ENCODE results near the gene FAM89A. TPM values are rescaled to one million over a fixed set of nuclear protein-coding genes. Genes with fewer than 3 reads are reported as not detected.
"Not testable (repeated sequence)": the region's sequence is repeated elsewhere in the genome, so short reads cannot be mapped to it uniquely, and the experiment has no call there.

FAM89A gene
- total RNA-seq, 8 experiments from 2014 or later = 1.9 to 61.1 (median 5.3) TPM

- 66 to 100% (median 89%) methylated on average over 2 to 13 of the region's 13 CpGs; no CpG with 5 or more reads in 1 of the 10 experiments for whole genome bisulfite sequencing, 10 experiments
- no peak overlapping the region for H3K27ac ChIP-seq
- no peak for ATAC-seq (replicated peaks in 6 of 8)
- no peak overlapping the region for H3K4me3 ChIP-seq
- in situ Hi-C loops (cut with MboI; ENCODE audit: low pct_unique_long_range_greater_than_20kb in 2 of 9, low sequenced_read_pairs in 9 of 9, unreplicated experiment in 9 of 9) = no loop called here
- peaks cover 0 to 9% of the 10 kb centered on the region in 2 donors for H3K4me1 ChIP-seq (replicated peaks in 1 of 2)
These were observed 2.2 kb downstream of the FAM89A start for GRCh38 chr1:231037585-231038517.

- ATAC-seq (replicated peaks in 6 of 8) = no peak
- H3K4me1 ChIP-seq (replicated peaks in 1 of 2) = peaks cover 0 to 9% of the 10 kb centered on the region in 2 donors
- in situ Hi-C loops (cut with MboI; ENCODE audit: low pct_unique_long_range_greater_than_20kb in 2 of 9, low sequenced_read_pairs in 9 of 9, unreplicated experiment in 9 of 9) = no loop called here
- no peak overlapping the region for H3K4me3 ChIP-seq
- H3K27ac ChIP-seq = no peak overlapping the region
- 52 to 97% (median 76%) methylated on average over 1 to 5 of the region's 5 CpGs; no CpG with 5 or more reads in 2 of the 10 experiments for WGBS, 10 experiments
These were observed 3.6 kb downstream of the FAM89A start for GRCh38 chr1:231036416-231036815.

GRCh38 chr1:231035799-231036198, 4.3 kb downstream of the FAM89A start:
- H3K4me1 ChIP-seq (replicated peaks in 1 of 2) = peaks cover 0 to 6% of the 10 kb centered on the region in 2 donors
- no peak overlapping the region for H3K4me3 ChIP-seq
- WGBS, 10 experiments = 60 to 100% (median 94%) methylated on average over 1 of the region's 1 CpG; no CpG with 5 or more reads in 4 of the 10 experiments
- no peak overlapping the region for H3K27ac ChIP-seq
- no peak for ATAC-seq (replicated peaks in 6 of 8)
- in situ Hi-C loops (cut with MboI; ENCODE audit: low pct_unique_long_range_greater_than_20kb in 2 of 9, low sequenced_read_pairs in 9 of 9, unreplicated experiment in 9 of 9) = no loop called here

GRCh38 chr1:231032963-231033362, 7.1 kb downstream of the FAM89A start:
- WGBS, 10 experiments = 30 to 70% (median 51%) methylated on average over 2 to 6 of the region's 7 CpGs; no CpG with 5 or more reads in 3 of the 10 experiments

GRCh38 chr1:231029841-231030240, 10.2 kb downstream of the FAM89A start:
- 70 to 98% (median 86%) methylated on average over 1 to 6 of the region's 6 CpGs; no CpG with 5 or more reads in 1 of the 10 experiments for WGBS, 10 experiments
- Histone ChIP-seq H3K4me1 (replicated peaks in 1 of 2) (no peaks in the 10 kb centered on the region), H3K4me3 (no peak overlapping the region), H3K27ac (no peak overlapping the region)
- ATAC-seq (replicated peaks in 6 of 8) = peak in 1 of 8 experiments; percentile 41
- in situ Hi-C loops (cut with MboI; ENCODE audit: low pct_unique_long_range_greater_than_20kb in 2 of 9, low sequenced_read_pairs in 9 of 9, unreplicated experiment in 9 of 9) = no loop called here

More at GRCh38 chr1:231032963-231033362, 7.1 kb downstream of the FAM89A start:
- in situ Hi-C loops (cut with MboI; ENCODE audit: low pct_unique_long_range_greater_than_20kb in 2 of 9, low sequenced_read_pairs in 9 of 9, unreplicated experiment in 9 of 9) = no loop called here
- H3K4me1 ChIP-seq (replicated peaks in 1 of 2) = no peaks in the 10 kb centered on the region
- H3K27ac ChIP-seq = no peak overlapping the region
- H3K4me3 ChIP-seq = no peak overlapping the region
- ATAC-seq (replicated peaks in 6 of 8) = peak in 1 of 8 experiments; percentile 6

GRCh38 chr1:231029247-231029646, 10.8 kb downstream of the FAM89A start:
- H3K27ac ChIP-seq; H3K4me1 ChIP-seq (replicated peaks in 1 of 2); ATAC-seq (replicated peaks in 6 of 8); H3K4me3 ChIP-seq; in situ Hi-C loops (cut with MboI; ENCODE audit: low pct_unique_long_range_greater_than_20kb in 2 of 9, low sequenced_read_pairs in 9 of 9, unreplicated experiment in 9 of 9): not testable (repeated sequence)
- 40 to 100% (median 87%) methylated on average over 1 to 4 of the region's 4 CpGs; no CpG with 5 or more reads in 3 of the 10 experiments for WGBS, 10 experiments

- no peaks in the 10 kb centered on the region for H3K4me1 ChIP-seq (replicated peaks in 1 of 2)
- no peak overlapping the region for H3K4me3 ChIP-seq
- no peak overlapping the region for H3K27ac ChIP-seq
- peak in 2 of 8 experiments; percentile 9 to 51 for ATAC-seq (replicated peaks in 6 of 8)
- WGBS, 10 experiments = 57 to 100% (median 67%) methylated on average over 1 to 7 of the region's 7 CpGs; no CpG with 5 or more reads in 3 of the 10 experiments
- in situ Hi-C loops (cut with MboI; ENCODE audit: low pct_unique_long_range_greater_than_20kb in 2 of 9, low sequenced_read_pairs in 9 of 9, unreplicated experiment in 9 of 9) = no loop called here
These were observed 11.4 kb downstream of the FAM89A start for GRCh38 chr1:231028682-231029081.

- in situ Hi-C loops (cut with MboI; ENCODE audit: low pct_unique_long_range_greater_than_20kb in 2 of 9, low sequenced_read_pairs in 9 of 9, unreplicated experiment in 9 of 9) = no loop called here
- ATAC-seq (replicated peaks in 6 of 8) = no peak
- 80 to 100% (median 87%) methylated on average over 1 to 7 of the region's 10 CpGs; no CpG with 5 or more reads in 5 of the 10 experiments for WGBS, 10 experiments
These were observed 12.1 kb downstream of the FAM89A start for GRCh38 chr1:231027971-231028370.

GRCh38 chr1:231027136-231027925, 12.7 kb downstream of the FAM89A start:
- 20 to 100% (median 82%) methylated on average over 1 to 21 of the region's 23 CpGs; no CpG with 5 or more reads in 2 of the 10 experiments for WGBS, 10 experiments
- no peaks in the 10 kb centered on the region for H3K4me1 ChIP-seq (replicated peaks in 1 of 2)
- no peak overlapping the region for H3K4me3 ChIP-seq
- no peak overlapping the region for H3K27ac ChIP-seq
- ATAC-seq (replicated peaks in 6 of 8) = peak in 3 of 8 experiments; percentile 16 to 74 (median 66)
- in situ Hi-C loops (cut with MboI; ENCODE audit: low pct_unique_long_range_greater_than_20kb in 2 of 9, low sequenced_read_pairs in 9 of 9, unreplicated experiment in 9 of 9) = no loop called here

More at GRCh38 chr1:231027971-231028370, 12.1 kb downstream of the FAM89A start:
- Histone ChIP-seq H3K4me3 (no peak overlapping the region), H3K27ac (no peak overlapping the region), H3K4me1 (replicated peaks in 1 of 2) (no peaks in the 10 kb centered on the region)

GRCh38 chr1:231026576-231026975, 13.5 kb downstream of the FAM89A start:
- no peak for ATAC-seq (replicated peaks in 6 of 8)
- Histone ChIP-seq H3K4me3 (no peak overlapping the region), H3K27ac (no peak overlapping the region), H3K4me1 (replicated peaks in 1 of 2) (no peaks in the 10 kb centered on the region)
- WGBS, 10 experiments = 16 to 100% (median 81%) methylated on average over 1 to 6 of the region's 6 CpGs; no CpG with 5 or more reads in 1 of the 10 experiments
- in situ Hi-C loops (cut with MboI; ENCODE audit: low pct_unique_long_range_greater_than_20kb in 2 of 9, low sequenced_read_pairs in 9 of 9, unreplicated experiment in 9 of 9) = no loop called here

- 70 to 100% (median 100%) methylated on average over 2 to 6 of the region's 9 CpGs; no CpG with 5 or more reads in 4 of the 10 experiments for WGBS, 10 experiments
- no peak for ATAC-seq (replicated peaks in 6 of 8)
- in situ Hi-C loops (cut with MboI; ENCODE audit: low pct_unique_long_range_greater_than_20kb in 2 of 9, low sequenced_read_pairs in 9 of 9, unreplicated experiment in 9 of 9) = no loop called here
- no peaks in the 10 kb centered on the region for H3K4me1 ChIP-seq (replicated peaks in 1 of 2)
- no peak overlapping the region for H3K27ac ChIP-seq
- H3K4me3 ChIP-seq = no peak overlapping the region
These were observed 16.9 kb downstream of the FAM89A start for GRCh38 chr1:231023150-231023549.

- H3K4me3 ChIP-seq; H3K4me1 ChIP-seq (replicated peaks in 1 of 2); in situ Hi-C loops (cut with MboI; ENCODE audit: low pct_unique_long_range_greater_than_20kb in 2 of 9, low sequenced_read_pairs in 9 of 9, unreplicated experiment in 9 of 9); H3K27ac ChIP-seq; ATAC-seq (replicated peaks in 6 of 8): not testable (repeated sequence)
- 94 to 100% (median 100%) methylated on average over 2 to 7 of the region's 7 CpGs; no CpG with 5 or more reads in 7 of the 10 experiments for WGBS, 10 experiments
These were observed 17.5 kb downstream of the FAM89A start for GRCh38 chr1:231022543-231022942.

All from motor neuron (in vitro differentiated cells).